NOMO-1 treated with dmso at 0.1 percent for 144 hours (cell line): ENCODE measurements around the gene TTC21A.

Source experiments
- DNase-seq: peaks from one replicate; lab custom pipeline; 2025; ENCODE audit not compliant: unreplicated experiment; lab: John Stamatoyannopoulos, UW

The TTC21A gene

DNA sequence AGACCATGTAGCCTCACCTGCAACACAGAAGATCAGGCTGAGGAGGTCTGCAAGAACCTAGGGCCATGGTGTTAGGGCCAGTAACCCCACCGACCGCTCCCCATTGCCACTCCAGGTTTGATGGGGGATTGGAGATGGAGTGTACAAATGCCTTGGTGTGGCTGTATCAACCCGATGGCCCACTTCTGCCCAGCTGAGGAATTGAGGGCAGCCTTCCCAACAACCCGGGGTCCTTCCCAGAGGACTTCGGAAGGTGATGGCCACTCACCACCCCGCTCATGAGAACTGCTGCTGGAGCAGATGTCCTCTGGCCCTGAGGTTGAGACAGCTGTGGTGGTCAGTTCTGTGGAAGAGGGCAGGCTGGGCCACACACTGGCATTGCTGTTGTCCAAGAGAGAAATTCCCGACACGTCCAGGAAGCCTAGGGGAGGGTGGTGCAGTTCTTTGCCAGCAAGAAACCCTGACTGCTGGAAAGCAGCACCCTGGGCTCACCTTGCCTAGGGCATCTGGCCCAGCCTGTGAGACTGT lies 8.9 kb upstream of the TTC21A start:
- no peak for DNase-seq

DNA sequence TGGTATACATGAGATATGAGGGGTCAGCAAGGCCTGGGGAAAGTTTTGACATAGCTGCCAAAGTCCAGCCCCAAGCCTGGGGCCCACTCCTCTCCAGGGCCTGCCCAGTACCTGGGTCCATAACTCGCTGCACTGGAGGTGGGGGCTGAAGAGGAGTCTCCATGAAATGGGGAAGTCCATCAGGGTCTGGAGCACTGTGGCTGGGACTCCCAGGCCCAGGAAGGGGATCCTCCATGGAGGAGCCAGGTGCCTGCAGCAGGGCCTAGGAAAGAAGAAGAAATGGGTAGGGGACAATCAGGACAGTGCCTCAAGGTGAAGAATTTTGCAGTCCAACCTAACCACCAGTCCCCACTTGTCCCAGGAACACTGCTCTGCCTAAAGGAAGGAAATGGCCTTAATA lies 8.2 kb upstream of the TTC21A start:
- no peak for DNase-seq

DNA sequence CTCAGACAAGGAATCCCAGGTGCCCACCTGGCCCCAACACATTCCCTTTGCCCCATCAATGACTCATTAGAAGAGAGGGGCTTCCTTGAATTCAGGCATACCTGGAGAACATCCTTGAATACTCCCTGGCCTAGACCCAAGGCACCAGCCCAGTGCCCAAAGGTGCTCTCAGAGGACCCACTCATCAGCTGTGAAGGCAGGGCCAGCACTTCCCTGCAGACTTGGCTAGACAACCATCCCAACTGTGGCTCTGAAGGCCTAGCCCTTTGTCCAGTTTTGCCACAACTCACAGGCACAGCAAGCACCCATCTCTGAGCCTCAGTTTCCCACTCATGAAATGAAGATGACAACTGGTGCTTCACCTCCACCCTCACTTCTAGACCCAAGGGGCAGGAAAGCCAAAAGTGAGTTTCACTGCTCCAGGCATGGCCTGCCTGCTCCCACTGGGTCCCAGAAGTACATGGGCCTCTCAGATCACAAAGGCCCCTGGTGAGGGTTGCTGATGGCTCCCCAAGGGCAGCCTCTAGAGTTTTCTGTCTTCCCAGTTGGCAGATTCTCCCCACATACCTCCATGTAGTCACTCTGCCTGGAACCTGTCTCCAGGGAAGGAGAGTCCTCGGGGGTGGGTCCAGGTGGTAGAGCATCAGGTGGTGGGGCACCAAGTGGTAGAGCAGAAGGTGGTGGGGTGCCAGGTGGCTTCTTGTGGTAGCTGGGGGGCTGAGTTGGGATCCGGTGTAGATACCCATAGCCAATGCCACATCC lies 7.6 kb upstream of the TTC21A start:
- no peak for DNase-seq

DNA sequence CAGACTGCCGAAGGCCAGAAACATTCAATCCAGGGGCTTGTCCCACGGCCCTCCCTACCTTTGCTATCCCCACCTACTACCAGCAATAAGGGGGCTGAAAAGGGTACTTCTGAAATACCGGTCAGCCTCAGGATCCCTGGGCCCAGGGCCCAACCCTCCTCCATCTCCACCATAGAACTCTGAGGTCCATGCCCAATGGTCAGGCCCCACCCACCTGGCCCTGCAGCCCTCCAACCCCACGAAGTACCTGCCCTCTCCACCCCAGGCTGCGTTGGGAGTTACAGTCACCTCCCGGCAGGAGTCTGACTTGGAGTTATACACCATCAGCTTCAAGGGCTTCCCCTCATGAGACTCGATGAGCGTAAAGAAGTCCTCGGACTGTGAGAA lies 7.0 kb upstream of the TTC21A start:
- DNase-seq: no peak

DNA sequence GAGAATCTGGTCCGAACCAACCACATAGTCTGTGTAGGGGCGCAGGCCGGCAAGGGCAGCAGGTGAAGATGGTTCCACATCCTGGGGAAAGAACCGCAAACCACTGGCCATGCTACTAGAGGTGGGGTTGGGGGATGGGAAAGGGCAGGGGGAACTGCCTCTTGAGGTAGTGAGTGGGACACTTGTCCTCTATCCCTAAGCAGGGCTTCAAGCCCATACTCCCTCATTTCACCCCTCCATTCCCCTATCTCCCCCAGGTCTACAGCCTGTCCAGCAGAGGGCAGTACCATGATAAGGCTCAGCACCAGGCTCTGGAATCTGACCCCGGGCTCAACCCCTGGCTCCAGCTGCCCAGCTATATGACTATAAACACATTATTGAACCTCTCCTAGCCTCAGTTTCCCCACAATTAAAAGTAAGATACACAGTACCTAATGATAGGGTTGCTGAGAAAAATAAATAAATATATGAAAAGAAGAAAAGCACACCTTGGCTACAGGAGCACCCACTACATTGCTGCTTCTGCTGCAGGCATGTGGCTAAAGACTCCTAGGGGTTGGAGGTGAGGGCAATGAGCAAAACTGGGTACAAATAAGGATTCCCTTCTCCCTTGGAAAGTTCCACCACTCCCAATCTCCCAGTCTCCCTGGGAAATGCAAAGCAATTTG lies 6.3 kb upstream of the TTC21A start:
- peak; percentile 8 for DNase-seq

DNA sequence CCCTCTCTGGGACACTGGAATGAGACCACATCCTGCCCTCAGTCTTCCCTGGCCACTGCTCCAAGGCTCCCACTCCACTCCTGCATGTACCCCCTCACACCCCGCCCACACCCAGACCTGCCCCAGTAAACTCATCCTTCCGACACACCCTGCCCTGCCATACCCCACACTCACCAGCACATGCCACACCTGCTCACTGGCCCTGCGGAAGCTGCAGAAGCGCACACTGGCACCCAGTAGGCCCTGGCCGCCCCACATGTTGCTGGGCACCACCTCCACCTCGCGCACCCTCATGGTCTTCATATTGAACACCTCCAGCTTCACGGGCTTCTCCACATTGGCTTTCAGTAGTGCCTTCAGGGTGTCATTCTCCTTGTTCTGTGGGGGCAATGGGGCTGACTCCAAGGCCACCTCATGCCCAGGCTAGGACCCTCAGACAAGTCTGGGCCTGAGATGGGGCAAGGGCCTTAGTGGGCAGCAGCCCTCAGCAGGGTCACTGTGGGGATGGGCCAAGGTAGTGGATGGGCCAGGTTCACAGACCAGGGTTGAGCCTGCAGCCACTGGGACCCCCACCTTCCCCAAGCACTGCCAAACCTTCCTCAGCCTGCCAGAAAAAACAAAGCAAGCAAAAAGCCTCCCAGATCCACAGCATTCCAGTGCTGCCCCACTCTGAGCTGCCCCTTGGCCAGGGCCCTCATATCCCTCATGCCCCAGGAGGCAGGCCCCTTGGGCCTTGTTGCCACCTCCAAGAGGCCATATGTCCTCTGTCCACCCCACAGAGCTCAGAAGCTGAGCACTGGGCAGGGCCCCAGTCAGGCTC lies 4.8 kb upstream of the TTC21A start:
- no peak for DNase-seq

DNA sequence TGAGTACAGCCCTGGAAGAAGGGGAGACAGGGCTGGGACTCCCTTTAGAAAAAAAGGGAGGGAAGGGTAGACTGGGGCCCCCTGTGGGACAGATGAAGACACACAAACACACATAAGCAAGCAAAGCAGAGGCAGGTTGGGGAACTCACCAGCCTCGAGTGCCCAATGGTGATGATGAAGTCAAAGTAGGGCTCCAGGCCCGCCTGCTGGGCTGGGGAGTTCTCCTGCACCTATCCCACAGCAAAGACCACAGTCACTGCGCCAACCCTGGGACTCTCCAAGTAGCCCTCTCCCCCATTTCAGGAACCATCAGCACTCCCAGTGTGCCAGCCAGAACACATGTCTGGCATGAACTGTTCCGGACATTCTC lies 4.2 kb upstream of the TTC21A start:
- no peak for DNase-seq

DNA sequence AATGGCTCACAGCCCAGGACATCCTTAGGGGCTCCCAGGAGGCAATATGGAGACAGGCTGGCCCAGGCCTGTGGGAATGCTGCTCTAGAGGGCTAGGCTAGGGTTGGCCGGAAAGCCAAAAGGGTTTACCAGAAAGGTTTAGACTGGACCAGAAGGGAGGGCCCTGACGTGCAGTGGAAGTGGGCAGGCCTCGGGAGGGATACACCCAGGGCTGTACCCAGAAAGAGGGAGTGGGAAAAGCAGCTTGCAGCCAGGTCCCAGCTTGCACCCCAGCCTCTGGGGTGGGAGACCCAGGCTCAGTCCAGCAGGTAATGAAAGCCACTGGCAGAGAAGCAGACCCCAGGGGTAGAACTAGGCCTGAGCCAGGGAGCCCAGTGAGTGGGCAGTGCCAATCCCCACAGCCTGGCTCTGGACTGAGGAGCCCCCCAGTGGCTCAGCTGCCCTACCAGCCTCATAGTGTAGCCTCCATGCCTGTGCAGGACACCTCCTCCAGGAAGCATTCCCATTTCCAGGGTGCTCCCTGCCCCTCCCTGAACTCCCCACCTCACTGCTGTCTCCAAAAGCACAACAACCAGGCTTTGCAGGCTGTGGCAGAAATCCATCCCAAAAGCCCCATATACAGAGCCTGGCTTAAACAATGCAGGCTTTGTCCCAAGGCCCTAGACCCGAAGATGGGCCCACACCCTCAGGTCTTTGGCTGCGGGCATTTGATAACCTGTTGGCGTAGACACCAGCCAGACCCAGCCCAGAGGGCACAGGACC lies 3.5 kb upstream of the TTC21A start:
- no peak for DNase-seq

DNA sequence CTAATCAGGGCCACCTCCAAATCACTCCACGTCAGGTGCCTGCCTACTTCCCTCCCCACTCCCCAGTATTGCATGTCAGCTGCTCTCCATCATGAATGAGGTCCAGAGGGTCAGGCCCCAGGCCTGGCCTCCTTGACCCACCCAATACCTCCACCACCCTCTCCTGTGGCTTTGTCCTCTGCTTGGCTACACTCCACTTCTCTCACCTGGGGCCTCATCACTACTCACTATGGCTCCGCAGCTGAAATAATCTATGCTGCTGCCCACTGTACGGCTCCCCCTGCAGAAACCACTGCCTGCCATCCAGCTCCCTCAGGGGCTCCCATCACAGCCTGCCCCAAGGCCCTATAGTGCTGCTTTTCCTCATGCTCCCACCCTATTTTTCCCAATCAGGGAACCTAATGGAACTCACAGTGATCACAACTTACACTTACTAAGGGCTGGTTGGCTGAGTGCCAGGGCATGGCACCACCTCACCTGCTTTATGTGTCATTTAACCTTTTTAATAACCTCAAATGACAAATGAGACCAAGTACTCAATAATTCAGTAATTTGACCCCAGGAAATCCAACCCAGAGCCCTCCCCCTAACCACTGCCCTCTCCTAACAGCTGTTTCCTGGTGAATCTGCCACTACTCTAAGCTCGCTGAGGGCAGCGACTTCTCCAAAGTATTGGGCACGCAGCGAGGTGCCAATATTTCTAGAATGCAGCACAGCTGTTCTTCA lies 2.4 kb upstream of the TTC21A start:
- DNase-seq: no peak

DNA sequence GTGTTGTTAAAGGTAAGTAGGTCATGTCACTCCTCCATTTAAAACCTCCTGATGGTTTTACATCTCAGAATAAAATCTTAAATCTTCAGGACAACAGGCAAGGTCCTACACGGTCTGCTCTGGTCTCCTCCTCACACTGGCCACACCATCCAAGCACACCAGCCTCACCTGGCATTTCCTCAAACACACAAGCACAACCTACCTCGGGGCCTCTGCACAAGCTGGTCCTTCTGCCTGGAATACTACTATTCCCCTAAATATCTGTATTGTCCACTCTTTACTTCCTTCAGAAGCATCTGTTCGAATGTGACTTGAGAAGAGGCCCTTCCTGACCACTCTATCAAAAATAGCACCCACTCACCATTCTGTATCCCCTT lies 1.8 kb upstream of the TTC21A start:
- no peak for DNase-seq

DNA sequence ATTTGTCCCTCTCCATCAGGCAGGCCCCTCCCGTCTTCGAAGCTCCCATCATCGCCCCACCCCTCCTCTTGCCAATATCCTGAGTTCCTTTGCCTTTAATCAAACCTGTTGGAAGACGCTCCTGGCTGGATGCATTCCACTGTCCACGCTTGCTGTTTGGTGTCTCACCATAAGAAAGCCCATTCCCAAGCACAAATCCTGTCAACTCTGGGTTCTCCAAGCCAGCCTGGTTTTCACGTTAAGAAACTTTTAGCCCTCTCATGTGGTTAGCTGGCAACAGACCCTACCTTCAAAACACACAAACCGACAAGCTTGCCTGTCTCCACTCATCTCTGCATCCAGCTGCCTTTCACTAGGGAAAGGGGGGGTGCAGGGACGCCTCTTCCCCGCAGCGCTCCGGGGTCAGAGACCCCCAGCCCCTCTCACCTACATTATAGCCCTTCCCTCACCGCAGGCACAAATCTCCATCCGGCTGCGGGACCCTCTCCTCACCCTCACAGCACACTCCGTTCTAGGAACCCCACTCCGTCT lies 1.1 kb upstream of the TTC21A start:
- DNase-seq: no peak

DNA sequence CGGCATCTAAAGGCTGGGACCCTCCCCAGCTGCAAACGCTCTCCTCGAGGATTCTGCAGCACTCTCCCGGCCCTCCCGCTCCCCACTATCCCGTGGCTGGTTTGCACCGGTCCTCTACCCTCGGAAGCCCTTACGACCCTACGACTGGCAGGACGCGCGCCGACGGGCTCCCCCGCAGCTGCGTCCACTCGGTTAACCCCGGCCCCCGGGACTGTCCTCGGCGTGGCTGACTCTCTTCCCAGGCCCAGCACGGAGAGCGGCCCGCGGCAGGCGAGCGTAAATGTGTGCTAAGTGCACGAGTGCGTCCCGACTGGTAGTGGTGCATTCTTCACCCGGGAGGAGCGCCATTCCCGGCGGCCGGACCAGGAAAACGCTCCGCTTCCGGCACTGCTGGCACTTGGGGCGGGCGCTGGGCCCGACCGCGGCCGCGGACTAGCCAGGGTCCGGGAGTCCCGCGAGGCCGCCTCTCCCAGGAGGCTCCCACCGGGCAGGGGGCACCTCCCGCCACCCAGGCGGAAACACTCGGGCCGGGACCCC lies 561 bp upstream of the TTC21A start:
- DNase-seq: no peak

DNA sequence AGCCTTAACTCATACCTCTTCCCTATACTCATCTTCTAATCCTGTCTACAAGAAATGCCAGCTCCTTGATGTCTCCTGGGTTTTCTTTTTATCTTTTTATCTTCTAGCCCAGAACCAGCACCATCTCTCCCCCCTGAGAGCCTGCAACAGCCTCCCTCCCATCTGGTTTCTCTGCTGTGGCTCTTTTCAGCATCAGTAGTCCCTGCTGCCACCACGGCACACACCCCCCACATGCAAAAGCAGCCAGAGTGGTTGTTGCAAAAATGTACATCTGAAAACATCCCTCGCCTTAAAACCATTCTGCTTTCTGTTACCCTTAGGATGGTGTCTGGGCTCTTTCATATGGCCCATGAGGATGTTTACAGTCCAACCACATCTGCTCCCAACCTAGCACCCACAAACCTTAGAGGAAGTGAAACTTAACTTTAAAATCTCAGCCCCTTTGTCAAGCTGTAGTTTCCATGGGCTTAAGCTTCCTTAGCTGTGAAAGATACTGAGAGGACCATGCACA lies 775 bp downstream of the TTC21A start:
- peak; percentile 60 for DNase-seq

DNA sequence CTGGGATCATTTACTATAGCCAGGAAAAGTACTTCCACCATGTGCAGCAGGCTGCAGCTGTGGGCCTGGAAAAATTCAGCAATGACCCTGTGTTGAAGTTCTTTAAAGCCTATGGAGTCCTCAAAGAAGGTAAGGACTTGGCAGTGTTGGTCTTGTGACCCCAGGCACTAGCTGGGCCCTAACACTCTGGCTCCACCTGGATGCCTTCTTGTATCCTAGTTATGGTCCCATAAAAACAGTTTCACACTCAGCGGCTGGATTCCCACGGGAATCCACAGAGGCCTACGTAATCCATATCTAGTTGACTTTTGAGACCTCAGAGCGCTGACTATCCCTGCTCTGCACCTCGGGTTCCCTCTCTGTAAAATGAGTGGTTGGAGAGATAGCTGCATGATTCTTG lies 1.6 kb downstream of the TTC21A start:
- DNase-seq: no peak

DNA sequence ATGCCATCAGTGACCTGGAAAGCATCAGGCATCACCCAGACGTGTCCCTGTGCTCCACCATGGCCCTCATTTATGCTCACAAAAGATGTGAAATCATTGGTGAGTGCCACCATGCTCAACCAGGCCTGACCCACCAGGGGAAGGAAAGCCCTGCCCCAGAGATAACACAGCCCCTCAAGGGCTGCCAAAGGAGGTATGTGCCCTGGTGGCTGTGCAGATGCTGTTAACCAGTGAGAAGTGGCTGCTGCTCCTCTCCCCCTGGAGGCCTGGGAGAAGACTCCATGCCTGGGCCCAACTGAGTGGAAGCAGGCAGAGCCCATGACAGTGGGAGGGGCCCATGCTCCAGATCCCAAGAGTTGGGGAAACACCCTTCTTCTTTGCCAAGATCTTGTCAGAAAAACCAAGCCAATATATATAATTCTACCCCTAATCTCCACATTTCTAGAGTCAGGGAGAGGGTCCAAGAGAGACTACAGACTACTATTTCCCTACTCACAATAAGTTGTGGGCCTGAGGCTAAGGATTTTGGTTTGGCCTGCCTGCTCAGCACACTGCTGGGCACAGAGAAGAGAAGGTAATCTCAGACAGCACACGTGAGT lies 2.7 kb downstream of the TTC21A start:
- DNase-seq: no peak

DNA sequence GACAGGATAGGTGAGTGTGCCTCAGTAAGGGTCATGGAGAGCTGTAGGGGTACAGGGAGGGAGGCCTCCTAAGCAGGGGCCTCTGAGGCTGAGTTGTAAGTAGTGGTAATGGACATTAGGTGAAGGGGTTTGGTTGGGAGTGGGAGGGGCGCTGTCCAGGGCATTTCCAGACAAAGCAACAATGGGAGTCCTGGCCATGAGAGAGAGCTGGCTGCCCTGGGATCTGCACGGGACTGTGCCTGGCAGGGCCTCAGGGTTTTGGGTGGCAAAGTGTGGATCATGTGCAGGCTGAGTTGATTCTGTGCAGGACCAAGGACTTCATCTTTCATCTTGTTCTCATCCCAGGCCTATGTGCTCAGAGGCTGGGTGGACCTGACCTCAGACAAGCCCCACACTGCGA lies 4.6 kb downstream of the TTC21A start:
- no peak for DNase-seq

DNA sequence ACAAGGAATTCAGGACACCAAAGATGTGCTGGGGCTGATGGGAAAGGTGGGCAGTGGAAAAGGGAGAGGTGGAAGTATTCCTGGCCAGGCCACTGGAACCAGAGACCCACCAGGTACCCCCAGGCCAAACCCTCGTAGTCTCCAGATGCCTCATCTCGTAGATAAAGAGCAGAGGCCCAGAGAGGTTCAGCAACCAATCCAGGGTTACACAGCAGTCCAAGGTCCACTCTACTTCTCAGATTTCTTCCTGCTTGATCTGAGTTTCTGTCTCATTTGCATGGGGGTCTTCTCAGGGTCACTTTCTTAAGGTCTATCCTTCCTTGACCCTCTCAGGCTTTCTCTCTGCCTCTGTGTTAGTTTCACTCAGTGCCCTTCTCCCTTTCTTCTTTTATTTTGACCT lies 5.1 kb downstream of the TTC21A start:
- no peak for DNase-seq

DNA sequence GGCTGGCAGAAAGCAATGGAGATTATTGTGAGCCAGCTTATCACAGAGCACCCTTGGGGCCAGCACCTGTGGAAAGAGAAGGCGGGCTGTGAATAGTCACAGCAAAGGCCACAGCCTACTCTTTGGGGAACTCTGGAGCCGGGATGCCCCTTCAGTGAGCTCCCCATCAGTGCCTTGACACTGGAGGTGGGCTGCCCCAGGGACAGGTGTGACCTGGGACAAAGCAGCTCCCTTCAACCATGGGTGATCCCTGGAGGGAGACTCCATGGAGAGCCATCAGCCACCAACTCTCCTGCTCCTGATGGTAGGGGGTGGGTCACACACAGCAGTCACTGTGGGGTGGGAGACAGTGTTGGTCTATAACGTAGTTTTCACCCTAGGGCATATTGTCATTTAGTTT lies 5.8 kb downstream of the TTC21A start:
- DNase-seq: no peak

DNA sequence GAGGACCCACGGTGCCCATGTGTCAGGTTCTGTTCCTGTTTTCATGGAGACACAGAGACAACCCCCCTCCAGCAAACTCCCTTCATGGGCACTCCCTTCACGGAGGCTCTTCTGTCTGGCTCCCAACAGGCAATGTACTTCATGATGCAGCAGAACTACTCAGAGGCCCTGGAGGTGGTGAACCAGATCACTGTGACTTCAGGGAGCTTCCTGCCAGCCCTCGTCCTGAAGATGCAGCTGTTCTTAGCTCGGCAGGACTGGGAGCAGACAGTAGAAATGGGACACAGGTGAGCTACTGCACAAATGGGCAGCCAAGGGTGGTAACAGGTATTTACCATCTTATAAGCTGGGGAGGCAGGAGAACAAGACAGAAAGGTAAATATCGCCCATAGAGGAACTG lies 7.0 kb downstream of the TTC21A start:
- DNase-seq: no peak
